ENCODE data around the gene MEP1B.
"Not testable (repeated sequence)": the region's sequence is repeated elsewhere in the genome, so short reads cannot be mapped to it uniquely, and the experiment has no call there.

Gene MEP1B

DNA sequence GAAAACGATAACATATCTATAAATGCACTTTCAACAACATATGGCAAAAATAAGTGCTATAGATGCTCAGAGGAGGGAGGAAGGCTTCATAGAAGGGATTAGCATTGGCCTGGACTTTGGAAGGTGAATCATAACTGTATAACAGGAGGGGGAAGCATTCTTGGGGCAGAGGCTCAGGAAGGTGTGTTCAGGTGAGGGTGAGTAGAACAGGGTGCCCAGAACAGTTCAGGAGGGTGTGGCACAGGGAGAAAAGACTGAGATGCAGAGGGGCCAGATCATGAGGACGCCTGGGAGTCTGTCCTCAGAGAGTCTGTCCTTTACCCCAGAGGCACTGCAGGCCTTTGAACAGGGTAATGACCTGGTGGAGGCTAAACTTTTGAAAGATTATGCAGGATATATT lies 29.3 kb upstream of the MEP1B start:
- TF ChIP-seq CTCF (IDR thresholded peaks at IDR 0.05; ENCODE audit: low read depth, low read length), result no peak
- no peak for DNase-seq (ENCODE audit: extremely low read depth, low read depth)

DNA sequence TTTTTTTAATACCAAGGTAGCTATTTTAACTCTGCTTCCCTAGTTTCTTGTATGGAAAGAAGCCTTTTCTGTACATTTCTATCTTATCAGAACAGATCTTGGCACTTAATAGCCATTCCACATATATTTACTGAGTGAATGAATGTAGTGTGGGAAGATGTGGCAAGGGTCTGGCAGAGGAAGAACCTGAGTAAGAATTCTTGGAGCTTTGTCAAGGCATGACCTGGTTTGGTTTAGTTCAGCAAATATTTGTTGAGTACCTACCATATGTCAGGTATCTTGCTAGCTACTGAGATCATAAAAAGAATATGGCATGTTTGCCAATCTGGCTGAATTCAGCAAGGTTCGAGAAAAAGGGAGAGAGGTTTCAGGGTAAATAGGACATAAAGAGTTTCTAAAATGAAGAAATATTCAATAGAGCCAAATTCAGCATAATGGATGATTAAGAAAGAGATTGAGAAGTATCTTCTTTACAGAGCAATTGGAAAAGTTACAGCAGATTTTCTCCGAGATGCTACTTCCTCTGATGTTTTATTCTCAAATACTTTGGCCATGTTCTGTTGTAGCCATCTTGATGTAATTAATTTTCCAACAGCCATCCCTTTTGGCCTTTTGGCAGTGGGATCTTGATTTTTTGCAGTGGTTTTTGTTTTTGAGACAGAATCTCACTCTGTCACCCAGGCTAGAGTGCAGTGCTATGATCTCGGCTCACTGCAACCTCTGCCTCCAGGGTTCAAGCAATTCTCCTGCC lies 21.7 kb upstream of the MEP1B start:
- no peak for DNase-seq (ENCODE audit: extremely low read depth, low read depth)
- no peak for TF ChIP-seq CTCF (IDR thresholded peaks at IDR 0.05; ENCODE audit: low read depth, low read length)

- no peak for TF ChIP-seq CTCF (IDR thresholded peaks at IDR 0.05; ENCODE audit: low read depth, low read length)
- DNase-seq (ENCODE audit: extremely low read depth, low read depth), result no peak
Observed at GRCh38 chr18:32173654-32174053, 16.2 kb upstream of the MEP1B start.

- DNase-seq (ENCODE audit: extremely low read depth, low read depth), result no peak
- TF ChIP-seq CTCF (IDR thresholded peaks at IDR 0.05; ENCODE audit: low read depth, low read length), result no peak
Observed at GRCh38 chr18:32174719-32175118, 15.1 kb upstream of the MEP1B start.

GRCh38 chr18:32175265-32175664 lies 14.6 kb upstream of the MEP1B start:
- DNase-seq (ENCODE audit: extremely low read depth, low read depth), result no peak
- TF ChIP-seq CTCF (IDR thresholded peaks at IDR 0.05; ENCODE audit: low read depth, low read length), result no peak

DNA sequence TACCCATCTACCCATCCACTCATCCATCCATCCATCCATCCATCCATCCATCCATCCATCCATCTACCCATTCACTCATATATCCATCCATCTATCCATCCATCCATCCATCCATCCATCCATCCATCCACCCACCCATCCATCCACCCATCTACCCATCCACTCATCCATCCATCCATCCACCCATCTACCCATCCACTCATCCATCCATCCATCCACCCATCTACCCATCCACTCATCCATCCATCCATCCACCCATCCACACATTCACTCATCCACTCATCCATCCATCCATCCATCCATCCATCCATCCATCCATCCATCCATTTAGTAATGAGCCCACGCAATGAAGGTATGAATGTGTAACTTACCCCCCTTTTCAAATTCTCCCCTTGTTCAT lies 13.1 kb upstream of the MEP1B start:
- not testable (repeated sequence) for DNase-seq (ENCODE audit: extremely low read depth, low read depth)

- no peak for TF ChIP-seq CTCF (IDR thresholded peaks at IDR 0.05; ENCODE audit: low read depth, low read length)
- DNase-seq (ENCODE audit: extremely low read depth, low read depth), result no peak
Observed at GRCh38 chr18:32177530-32177929, 12.3 kb upstream of the MEP1B start.

- no peak for DNase-seq (ENCODE audit: extremely low read depth, low read depth)
- TF ChIP-seq CTCF (IDR thresholded peaks at IDR 0.05; ENCODE audit: low read depth, low read length), result no peak
Observed at GRCh38 chr18:32183503-32183902, 6.3 kb upstream of the MEP1B start.

Data from AG09319 (cell line).